GM12875 (cell line): ENCODE measurements around the gene AKAP13.

Experiments used
- H3K4me3 ChIP-seq: one replicate; pipeline ENCODE4 v1.5.1; 2011; ENCODE audit warnings: low read depth, low read length, control low read depth
- TF ChIP-seq, protein P1 (sequence below): IDR thresholded peaks from 2 replicates; pipeline ENCODE4 v1.5.1; 2011; ENCODE audit warnings: low read depth, mild to moderate bottlenecking, control low read depth, inconsistent platforms, low read length, moderate library complexity, borderline replicate concordance; ENCODE audit not compliant: insufficient read depth

Gene AKAP13

DNA sequence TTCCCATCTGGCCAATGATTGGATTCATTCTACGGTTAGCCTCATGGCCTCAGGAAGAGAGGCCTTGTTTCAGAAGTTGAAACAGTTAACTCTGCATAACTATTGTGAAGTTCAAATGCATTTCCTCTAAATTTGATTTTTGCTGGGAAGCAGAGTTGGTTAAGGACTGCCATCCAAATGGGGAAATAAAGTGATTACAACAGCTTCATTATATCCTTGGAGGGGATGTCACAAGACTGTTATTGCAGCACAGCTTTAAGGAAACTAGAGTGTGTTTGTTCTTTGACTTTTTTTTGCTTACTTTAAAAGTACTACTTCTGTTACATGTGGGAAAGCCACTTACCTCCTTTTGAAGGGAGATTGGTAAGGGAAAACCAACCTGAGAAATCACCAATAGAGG, 164.8 kb downstream of the AKAP13 start:
- TF ChIP-seq, protein P1, sequence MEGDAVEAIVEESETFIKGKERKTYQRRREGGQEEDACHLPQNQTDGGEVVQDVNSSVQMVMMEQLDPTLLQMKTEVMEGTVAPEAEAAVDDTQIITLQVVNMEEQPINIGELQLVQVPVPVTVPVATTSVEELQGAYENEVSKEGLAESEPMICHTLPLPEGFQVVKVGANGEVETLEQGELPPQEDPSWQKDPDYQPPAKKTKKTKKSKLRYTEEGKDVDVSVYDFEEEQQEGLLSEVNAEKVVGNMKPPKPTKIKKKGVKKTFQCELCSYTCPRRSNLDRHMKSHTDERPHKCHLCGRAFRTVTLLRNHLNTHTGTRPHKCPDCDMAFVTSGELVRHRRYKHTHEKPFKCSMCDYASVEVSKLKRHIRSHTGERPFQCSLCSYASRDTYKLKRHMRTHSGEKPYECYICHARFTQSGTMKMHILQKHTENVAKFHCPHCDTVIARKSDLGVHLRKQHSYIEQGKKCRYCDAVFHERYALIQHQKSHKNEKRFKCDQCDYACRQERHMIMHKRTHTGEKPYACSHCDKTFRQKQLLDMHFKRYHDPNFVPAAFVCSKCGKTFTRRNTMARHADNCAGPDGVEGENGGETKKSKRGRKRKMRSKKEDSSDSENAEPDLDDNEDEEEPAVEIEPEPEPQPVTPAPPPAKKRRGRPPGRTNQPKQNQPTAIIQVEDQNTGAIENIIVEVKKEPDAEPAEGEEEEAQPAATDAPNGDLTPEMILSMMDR = no peak
- H3K4me3 ChIP-seq = no peak overlapping the region

DNA sequence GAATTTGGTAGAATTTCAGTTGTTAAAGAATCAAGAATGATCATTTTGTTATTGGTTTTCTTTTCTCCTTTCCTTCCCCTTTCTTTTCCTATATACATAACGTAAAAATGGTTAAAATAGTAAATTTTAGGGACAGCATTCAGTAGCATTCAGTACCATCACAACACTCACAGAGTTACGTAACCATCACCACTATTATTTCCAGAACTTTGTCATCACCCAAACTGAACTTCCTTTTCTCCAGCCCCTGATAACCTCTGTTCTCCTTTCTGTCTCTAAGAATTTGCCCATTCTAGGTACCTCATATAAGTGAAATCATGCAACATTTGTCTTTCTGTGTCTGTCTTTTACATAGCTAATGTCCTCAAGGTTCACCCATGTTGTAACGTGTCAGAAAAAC, 165.3 kb downstream of the AKAP13 start:
- no peak overlapping the region for H3K4me3 ChIP-seq
- TF ChIP-seq, protein P1 = no peak

DNA sequence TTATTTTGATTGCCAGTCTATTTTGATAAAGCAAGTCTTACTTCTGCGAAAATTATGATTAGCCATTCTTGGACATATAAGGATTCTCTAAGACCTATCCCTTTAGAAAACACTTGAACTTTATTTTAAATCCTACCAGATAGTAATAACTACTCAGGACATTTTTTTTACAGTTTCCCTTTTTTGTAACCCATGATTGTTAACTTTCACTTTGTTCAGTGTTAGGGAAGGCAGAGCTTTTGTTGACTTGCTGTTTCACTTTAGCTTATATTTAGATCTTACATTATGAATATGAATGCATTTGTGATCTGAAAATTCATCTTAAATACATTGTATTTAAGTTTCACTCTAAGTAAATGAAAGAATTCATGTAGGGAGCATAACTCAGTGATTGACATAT, 167.0 kb downstream of the AKAP13 start:
- TF ChIP-seq, protein P1 = no peak
- no peak overlapping the region for H3K4me3 ChIP-seq

- H3K4me3 ChIP-seq = no peak overlapping the region
- TF ChIP-seq, protein P1 = no peak
These were observed 169.9 kb downstream of the AKAP13 start for GRCh38 chr15:85550283-85550682.

- no peak overlapping the region for H3K4me3 ChIP-seq
- TF ChIP-seq, protein P1 = no peak
These were observed 170.9 kb downstream of the AKAP13 start for GRCh38 chr15:85551221-85551832.

DNA sequence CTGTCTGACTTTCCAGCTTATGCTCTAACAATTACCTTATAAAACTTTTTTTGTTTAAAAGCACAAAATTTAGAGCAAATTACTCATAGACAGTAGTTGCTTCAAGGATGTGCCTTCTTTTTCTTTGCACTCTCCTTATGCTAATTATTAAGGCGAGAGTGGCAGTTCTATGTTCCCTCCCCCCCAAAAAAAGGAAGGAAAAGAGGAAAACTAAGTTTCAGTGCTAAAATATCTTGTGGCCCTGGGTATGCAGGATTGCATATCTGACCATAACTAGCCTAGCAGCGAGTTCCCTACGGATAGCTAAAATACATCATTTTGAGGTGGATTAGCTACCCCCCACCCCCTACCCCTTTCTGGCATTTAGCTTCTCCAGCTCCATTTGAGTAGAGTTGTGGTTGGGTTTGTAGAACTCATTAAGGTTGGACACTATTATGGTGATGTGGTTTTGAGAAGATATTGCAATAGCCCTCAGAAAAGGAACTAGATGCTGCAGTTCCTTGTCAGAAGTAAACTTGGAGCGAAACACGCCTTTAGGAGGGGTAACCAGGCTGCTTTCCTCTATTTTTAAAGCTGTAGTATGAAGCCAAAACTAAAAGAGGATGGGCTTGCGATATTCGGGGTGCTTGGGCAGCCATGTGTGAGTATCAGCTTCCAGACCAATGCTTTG, 174.6 kb downstream of the AKAP13 start:
- H3K4me3 ChIP-seq = no peak overlapping the region
- TF ChIP-seq, protein P1 = no peak

DNA sequence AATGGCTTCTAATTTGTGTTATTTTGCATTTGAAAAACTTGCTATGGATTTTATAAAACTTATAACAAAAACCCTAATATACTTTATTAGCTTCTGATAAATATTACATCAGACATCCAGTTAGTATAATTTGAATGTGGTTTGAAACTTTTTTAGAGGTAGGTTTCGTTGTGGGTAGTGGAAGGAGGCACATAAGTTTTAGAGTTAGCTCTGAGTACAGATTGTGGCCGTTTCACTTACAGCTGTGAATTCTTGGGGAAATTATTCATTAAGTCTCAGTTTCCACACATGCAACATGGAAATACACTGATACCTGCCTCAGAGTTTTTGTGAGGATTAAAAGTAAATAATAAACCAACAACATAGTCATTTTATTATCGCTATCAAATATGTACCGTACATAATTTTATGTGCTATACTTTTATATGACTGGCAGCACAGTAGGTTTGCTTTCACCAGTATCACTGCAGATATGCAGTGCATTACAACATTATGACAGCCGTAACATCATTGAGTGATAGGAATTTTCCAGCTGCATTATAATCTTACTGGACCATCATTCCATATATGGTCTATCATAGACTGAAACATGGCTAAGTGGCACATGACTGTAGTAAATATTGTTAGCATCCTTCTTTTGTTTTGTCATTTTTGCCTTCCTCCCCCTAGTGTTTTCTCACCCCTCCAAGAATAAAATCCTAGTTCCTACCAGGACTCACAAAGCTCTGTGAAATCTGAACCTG, 175.6 kb downstream of the AKAP13 start:
- H3K4me3 ChIP-seq = no peak overlapping the region
- TF ChIP-seq, protein P1 = no peak
